ENCODE measurements around the gene MPPED2.

DNA sequence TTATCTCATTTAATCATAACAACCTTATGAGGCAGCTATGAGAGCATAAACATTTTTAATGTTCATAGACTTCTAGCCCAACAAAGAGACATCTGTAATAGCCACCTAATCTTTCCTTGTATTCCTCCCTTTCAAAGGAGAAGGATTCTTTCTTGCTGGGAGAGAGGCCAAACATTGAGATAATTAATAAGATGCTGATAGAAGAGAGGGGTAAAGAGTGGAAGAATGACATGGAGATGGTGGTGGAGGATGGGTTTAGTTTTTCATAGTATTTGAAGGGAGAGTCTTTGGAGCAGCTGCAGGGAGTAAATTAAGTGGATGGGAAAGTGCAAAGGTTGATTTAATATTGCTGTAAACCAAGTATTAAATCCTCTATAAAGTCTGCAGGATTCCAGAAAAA lies 205.3 kb downstream of the MPPED2 start:
- TF ChIP-seq, protein P1, sequence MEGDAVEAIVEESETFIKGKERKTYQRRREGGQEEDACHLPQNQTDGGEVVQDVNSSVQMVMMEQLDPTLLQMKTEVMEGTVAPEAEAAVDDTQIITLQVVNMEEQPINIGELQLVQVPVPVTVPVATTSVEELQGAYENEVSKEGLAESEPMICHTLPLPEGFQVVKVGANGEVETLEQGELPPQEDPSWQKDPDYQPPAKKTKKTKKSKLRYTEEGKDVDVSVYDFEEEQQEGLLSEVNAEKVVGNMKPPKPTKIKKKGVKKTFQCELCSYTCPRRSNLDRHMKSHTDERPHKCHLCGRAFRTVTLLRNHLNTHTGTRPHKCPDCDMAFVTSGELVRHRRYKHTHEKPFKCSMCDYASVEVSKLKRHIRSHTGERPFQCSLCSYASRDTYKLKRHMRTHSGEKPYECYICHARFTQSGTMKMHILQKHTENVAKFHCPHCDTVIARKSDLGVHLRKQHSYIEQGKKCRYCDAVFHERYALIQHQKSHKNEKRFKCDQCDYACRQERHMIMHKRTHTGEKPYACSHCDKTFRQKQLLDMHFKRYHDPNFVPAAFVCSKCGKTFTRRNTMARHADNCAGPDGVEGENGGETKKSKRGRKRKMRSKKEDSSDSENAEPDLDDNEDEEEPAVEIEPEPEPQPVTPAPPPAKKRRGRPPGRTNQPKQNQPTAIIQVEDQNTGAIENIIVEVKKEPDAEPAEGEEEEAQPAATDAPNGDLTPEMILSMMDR (conservative IDR thresholded peaks at IDR 0.05) = no peak
- no peak for TF ChIP-seq ZFX (IDR thresholded peaks at IDR 0.05)
